HL-60 (cell line): ENCODE measurements around the gene TNFAIP2.

ENCODE experiments used
- GABPA ChIP-seq: IDR thresholded peaks from 2 replicates; pipeline ENCODE4 v1.6.1; 2012; ENCODE audit warnings: low read depth
- POLR2AphosphoS5 ChIP-seq: IDR thresholded peaks from 2 replicates; pipeline ENCODE4 v1.6.1; 2012; ENCODE audit warnings: low read depth
- SPI1 ChIP-seq: IDR thresholded peaks from 2 replicates; pipeline ENCODE4 v1.6.1; 2012; ENCODE audit warnings: low read depth, mild to moderate bottlenecking, borderline replicate concordance
- TF ChIP-seq, protein P1 (sequence below): IDR thresholded peaks from one replicate; pipeline ENCODE4 v1.5.1; 2011; ENCODE audit warnings: low read length, control low read depth, inconsistent platforms; ENCODE audit not compliant: insufficient read depth
- TF ChIP-seq, protein P2 (sequence below): IDR thresholded peaks from 2 replicates; pipeline ENCODE4 v1.6.1; 2012; ENCODE audit warnings: low read depth; ENCODE audit not compliant: insufficient replicate concordance

DNA sequence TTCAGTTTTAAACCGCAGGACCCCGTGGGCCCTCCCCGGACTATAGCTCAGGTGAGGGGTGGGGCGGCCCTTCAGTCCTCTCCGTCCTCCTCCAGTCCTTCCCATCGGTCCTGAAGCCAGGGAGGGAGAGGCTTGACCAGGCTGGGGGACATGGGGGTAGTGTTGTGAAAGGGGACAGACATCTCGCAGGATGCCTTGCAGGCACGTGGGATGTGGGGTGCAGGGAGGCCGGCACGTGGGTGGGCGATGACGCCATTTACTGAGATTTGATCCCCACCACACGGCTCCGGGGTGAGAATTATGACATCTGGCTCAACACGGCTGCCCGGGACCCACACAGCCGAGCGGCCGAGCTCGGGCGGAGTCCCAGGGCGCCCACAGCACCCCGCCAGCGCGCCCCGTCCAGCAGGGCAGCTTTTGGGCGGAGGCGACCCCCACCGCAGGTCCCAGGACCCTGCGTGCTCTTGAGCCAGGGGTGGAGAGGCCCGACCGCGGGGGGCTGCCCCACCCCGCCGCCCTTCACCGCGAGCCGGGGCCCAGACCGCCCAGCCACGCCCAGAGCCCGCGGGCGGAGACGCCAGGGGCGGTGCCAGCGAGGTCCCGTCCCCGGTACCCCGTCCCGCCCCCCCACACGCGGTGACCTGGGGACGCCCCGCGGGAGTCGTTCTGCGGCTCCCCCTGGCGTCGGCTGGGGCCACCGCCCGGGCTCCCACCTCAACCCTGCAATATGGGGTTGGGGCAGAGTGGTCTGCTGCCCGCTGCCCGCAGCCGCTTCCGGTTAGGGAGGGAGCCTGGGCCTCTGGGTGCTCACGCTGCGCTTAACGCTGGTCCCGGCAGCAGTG, 32.0 kb upstream of the TNFAIP2 start:
- TF ChIP-seq, protein P1, sequence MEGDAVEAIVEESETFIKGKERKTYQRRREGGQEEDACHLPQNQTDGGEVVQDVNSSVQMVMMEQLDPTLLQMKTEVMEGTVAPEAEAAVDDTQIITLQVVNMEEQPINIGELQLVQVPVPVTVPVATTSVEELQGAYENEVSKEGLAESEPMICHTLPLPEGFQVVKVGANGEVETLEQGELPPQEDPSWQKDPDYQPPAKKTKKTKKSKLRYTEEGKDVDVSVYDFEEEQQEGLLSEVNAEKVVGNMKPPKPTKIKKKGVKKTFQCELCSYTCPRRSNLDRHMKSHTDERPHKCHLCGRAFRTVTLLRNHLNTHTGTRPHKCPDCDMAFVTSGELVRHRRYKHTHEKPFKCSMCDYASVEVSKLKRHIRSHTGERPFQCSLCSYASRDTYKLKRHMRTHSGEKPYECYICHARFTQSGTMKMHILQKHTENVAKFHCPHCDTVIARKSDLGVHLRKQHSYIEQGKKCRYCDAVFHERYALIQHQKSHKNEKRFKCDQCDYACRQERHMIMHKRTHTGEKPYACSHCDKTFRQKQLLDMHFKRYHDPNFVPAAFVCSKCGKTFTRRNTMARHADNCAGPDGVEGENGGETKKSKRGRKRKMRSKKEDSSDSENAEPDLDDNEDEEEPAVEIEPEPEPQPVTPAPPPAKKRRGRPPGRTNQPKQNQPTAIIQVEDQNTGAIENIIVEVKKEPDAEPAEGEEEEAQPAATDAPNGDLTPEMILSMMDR, result no peak
- TF ChIP-seq POLR2AphosphoS5 (no peak), GABPA (no peak), SPI1 (no peak)
- TF ChIP-seq, protein P2, sequence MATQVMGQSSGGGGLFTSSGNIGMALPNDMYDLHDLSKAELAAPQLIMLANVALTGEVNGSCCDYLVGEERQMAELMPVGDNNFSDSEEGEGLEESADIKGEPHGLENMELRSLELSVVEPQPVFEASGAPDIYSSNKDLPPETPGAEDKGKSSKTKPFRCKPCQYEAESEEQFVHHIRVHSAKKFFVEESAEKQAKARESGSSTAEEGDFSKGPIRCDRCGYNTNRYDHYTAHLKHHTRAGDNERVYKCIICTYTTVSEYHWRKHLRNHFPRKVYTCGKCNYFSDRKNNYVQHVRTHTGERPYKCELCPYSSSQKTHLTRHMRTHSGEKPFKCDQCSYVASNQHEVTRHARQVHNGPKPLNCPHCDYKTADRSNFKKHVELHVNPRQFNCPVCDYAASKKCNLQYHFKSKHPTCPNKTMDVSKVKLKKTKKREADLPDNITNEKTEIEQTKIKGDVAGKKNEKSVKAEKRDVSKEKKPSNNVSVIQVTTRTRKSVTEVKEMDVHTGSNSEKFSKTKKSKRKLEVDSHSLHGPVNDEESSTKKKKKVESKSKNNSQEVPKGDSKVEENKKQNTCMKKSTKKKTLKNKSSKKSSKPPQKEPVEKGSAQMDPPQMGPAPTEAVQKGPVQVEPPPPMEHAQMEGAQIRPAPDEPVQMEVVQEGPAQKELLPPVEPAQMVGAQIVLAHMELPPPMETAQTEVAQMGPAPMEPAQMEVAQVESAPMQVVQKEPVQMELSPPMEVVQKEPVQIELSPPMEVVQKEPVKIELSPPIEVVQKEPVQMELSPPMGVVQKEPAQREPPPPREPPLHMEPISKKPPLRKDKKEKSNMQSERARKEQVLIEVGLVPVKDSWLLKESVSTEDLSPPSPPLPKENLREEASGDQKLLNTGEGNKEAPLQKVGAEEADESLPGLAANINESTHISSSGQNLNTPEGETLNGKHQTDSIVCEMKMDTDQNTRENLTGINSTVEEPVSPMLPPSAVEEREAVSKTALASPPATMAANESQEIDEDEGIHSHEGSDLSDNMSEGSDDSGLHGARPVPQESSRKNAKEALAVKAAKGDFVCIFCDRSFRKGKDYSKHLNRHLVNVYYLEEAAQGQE, result no peak
